ENCODE measurements around the gene ASIC1. TPM values are rescaled to one million over a fixed set of nuclear protein-coding genes. Genes with fewer than 3 reads are reported as not detected.
A peak's percentile ranks its signal among the peaks of the same experiment; 100 is the strongest.

Gene ASIC1
- total and polyA plus RNA-seq, 2 of the 13 experiments (the other 11 are each of a cell fraction or from before 2014, with no cell fraction given), result 0.44 to 1.5 TPM

GRCh38 chr12:50110762-50111351 is 53.5 kb downstream of the ASIC1 start (continued):
- TF ChIP-seq MED8 (CRISPR knock-in tag; IDR thresholded peaks at IDR 0.05; ENCODE audit: insufficient replicate concordance) (no peak), PRDM10 (CRISPR knock-in tag; IDR thresholded peaks at IDR 0.05; ENCODE audit: low read depth) (no peak), ZNF143 (CRISPR knock-in tag; IDR thresholded peaks at IDR 0.05) (no peak), CBX2 (IDR thresholded peaks at IDR 0.05; ENCODE audit: low read depth, low read length) (no peak), CBX2 (CRISPR knock-in tag; IDR thresholded peaks at IDR 0.05; ENCODE audit: low read depth) (no peak), SRF (IDR thresholded peaks at IDR 0.05; ENCODE audit: low read depth, low read length) (no peak), RFX3 (CRISPR knock-in tag; IDR thresholded peaks at IDR 0.05) (no peak), RBM22 (optimal IDR thresholded peaks at IDR 0.05; ENCODE audit: low read length) (no peak), TCF7 (IDR thresholded peaks at IDR 0.05; ENCODE audit: low read depth) (no peak), IKZF4 (CRISPR knock-in tag; IDR thresholded peaks at IDR 0.05; ENCODE audit: borderline replicate concordance, low read depth, not compliant biosample characterization) (no peak), SOX13 (IDR thresholded peaks at IDR 0.05) (no peak), SOX13 (CRISPR knock-in tag; conservative IDR thresholded peaks at IDR 0.05 in 1 of 2, IDR thresholded peaks at IDR 0.05 in 1 of 2) (peak in 1 of 2 experiments; percentile 37; a peak in 1 of 4 replicates), PRDM15 (CRISPR knock-in tag; IDR thresholded peaks at IDR 0.05) (no peak), GTF3A (CRISPR knock-in tag; conservative IDR thresholded peaks at IDR 0.05) (no peak), DNMT3B (CRISPR knock-in tag; conservative IDR thresholded peaks at IDR 0.05) (no peak), SP1 (IDR thresholded peaks at IDR 0.05) (no peak), SP1 (CRISPR knock-in tag; IDR thresholded peaks at IDR 0.05) (peak; percentile 28; the same call in 1 of the 2 replicates), ZNF496 (CRISPR knock-in tag; IDR thresholded peaks at IDR 0.05; ENCODE audit: insufficient replicate concordance) (no peak)
- TF ChIP-seq, protein P1, sequence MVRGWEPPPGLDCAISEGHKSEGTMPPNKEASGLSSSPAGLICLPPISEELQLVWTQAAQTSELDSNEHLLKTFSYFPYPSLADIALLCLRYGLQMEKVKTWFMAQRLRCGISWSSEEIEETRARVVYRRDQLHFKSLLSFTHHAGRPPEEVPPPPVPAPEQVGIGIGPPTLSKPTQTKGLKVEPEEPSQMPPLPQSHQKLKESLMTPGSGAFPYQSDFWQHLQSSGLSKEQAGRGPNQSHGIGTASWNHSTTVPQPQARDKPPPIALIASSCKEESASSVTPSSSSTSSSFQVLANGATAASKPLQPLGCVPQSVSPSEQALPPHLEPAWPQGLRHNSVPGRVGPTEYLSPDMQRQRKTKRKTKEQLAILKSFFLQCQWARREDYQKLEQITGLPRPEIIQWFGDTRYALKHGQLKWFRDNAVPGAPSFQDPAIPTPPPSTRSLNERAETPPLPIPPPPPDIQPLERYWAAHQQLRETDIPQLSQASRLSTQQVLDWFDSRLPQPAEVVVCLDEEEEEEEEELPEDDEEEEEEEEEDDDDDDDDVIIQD (CRISPR knock-in tag; IDR thresholded peaks at IDR 0.05; ENCODE audit: low read depth), result no peak

Data from HepG2 (cell line).